Left colon (tissue), 2 donors: Measurements from ENCODE around the gene LILRA1. TPM values are rescaled to one million over a fixed set of nuclear protein-coding genes. Genes with fewer than 3 reads are reported as not detected.

Experiments used
- ATAC-seq: fragments of 200-7000 bp; cut with Tn5 transposase; one replicate; pipeline ENCODE4 v1.9.1; 2020; ENCODE audit warnings: mild to moderate bottlenecking, moderate library complexity
- DNase-seq, 2 donors: peaks; one replicate each; pipeline ENCODE4 v3.0.0-alpha.2; 2020
- intact Hi-C, 2 donors: fragments of 100-400 bp; cut with DNase I in 1 of 2; cut with micrococcal nuclease in 1 of 2; formaldehyde crosslinking; loops; one replicate each; pipeline versions ENCODE4 v1.11.2 to v1.14.0; 2022; cut with DNase I, micrococcal nuclease
- microRNA-seq, 2 donors: library from miRNA; unstranded; fragments of <30 nt; microRNA quantifications; one replicate each; pipeline versions ENCODE4 v1.1.0 to v1.2.0, GENCODE V29; 2020
- total RNA-seq, 2 donors: library from RNA; stranded (reverse); fragmentation: NEBNext Ultra II Directional; extraction: Animal tissue kit (Norgen Biotek cat#: 25700); gene quantifications; one replicate each; pipeline ENCODE4 v1.2.1, GENCODE V29; 2021
- donor health status: DM: no; HTN: no; CAD: no.
- donor health status: DM: yes; HTN: yes; CAD: no.

Gene LILRA1
- total RNA-seq, 2 donors from 2014 or later: 0.61 TPM; not detected in 1

DNA sequence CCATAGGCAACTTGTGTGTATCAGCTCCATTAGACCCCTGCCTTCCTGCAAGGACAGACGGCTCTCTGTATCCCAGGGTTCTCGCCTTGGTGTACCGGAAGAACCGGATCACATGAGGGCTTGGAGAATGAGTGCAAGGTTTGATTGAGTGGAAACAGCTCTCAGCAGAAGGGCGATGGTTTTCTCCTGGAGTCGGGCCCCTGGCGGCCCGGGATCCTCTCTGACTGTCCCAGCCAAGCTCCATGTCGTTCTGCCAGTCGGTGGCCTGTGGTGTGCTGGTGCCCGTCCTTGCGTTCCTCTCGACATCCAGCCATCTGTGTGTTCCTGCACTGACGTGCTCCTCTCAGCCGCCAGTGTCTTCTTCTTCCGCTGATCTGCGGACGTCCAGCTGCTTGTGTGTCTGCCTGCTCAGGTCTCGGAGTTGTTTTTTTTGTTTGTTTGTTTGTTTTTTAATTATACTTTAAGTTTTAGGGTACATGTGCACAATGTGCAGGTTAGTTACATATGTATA is 53.0 kb downstream of the LILRA1 start:
- DNase-seq (no peak), ATAC-seq (no peak)
- intact Hi-C loops: no loop called here

DNA sequence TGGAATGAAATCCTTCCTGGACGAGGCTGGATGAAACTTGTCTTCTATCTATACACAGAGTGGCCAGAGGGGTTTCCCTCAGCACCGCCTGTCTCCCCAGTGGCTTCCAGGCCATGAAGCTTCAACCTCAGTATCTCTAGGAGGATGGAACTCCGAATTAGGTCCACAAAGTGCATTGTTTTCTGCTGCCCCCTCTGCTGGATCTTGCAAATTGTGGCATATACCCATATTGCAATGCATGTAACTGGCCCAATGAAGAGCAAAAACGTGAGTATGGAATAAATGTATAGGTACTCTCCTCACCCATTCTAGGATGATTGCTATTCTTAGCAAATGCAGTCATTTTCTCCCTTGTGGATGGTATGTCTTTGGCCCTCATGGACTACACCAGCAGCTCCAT is 54.7 kb downstream of the LILRA1 start:
- DNase-seq (no peak), ATAC-seq (no peak)
- intact Hi-C loops: no loop called here

DNA sequence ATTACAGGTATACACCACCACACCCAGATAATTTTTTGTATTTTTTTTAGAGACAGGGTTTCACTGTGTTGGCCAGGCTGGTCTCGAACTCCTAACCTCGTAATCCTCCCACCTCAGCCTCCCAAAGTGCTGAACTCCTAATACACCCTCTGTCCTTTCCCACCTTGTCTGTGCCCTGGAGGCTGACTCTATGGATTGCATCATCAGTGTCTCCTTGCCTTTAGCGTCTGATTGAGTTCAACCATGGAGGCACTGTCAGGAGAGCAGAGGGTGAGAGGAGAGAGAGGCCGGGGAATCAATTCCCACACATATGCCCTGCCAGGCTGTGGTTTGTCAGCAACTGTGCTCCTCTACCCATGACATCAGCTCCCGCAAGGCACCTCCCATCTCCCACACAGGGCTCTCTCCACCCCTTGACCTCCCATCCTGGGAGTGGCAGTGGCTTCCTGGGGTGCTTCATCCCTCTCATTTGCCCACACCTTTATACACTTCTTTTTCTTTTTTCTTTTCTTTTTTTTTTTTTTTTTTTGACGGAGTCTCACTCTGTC is 56.8 kb downstream of the LILRA1 start:
- ATAC-seq: no peak
- intact Hi-C loops: no loop called here
- DNase-seq: no peak

Small RNA genes within 50 kb of the gene (microRNA-seq; reads per million reads assigned to microRNA genes)
- gene MIR8061: 0 reads per million in 2 donors

Other genes starting within 250 kb of the LILRA1 start
- gene LAIR1, start 228.7 kb upstream of the LILRA1 start, total RNA-seq: 10 to 100 TPM in 1 of 2 donors, 1 to 10 TPM in 1; 3.8 to 13.2 TPM
- 1 to 10 TPM in 1 of 2 donors, not detected in 1; 1.1 TPM for gene TTYH1, start 178.2 kb upstream of the LILRA1 start, total RNA-seq
- gene LENG8, start 144.4 kb upstream of the LILRA1 start, total RNA-seq: 100 to 1,000 TPM; 146 to 156 TPM
- 10 to 100 TPM; 16.7 to 17.1 TPM for gene LENG9, start 129.9 kb upstream of the LILRA1 start, total RNA-seq
- gene CDC42EP5, start 120.3 kb upstream of the LILRA1 start, total RNA-seq: 100 to 1,000 TPM; 501 to 569 TPM
- not detected for gene LAIR2, start 90.8 kb upstream of the LILRA1 start, total RNA-seq
- gene LILRA2, start 19.8 kb upstream of the LILRA1 start, total RNA-seq: 1 to 10 TPM in 1 of 2 donors, under 1 TPM in 1; 0.55 to 1.1 TPM
- gene LILRB1, start 36.9 kb downstream of the LILRA1 start, total RNA-seq: 1 to 10 TPM; 2.5 to 4.1 TPM
- gene LILRB4, start 69.4 kb downstream of the LILRA1 start, total RNA-seq: 1 to 10 TPM; 2.1 to 5.0 TPM
- gene KIR3DL3, start 130.8 kb downstream of the LILRA1 start, total RNA-seq: not detected
- not detected for gene KIR2DL3, start 144.9 kb downstream of the LILRA1 start, total RNA-seq
- gene KIR2DL1, start 176.2 kb downstream of the LILRA1 start, total RNA-seq: not detected
- gene KIR2DL4, start 210.0 kb downstream of the LILRA1 start, total RNA-seq: under 1 TPM; 0.49 to 0.87 TPM
- gene KIR3DL1, start 222.8 kb downstream of the LILRA1 start, total RNA-seq: not detected
- not detected for gene KIR2DS4, start 239.0 kb downstream of the LILRA1 start, total RNA-seq